ENCODE measurements around the gene MAP2K2. TPM values are rescaled to one million over a fixed set of nuclear protein-coding genes. Genes with fewer than 3 reads are reported as not detected.
"Not testable (repeated sequence)": the region's sequence is repeated elsewhere in the genome, so short reads cannot be mapped to it uniquely, and the experiment has no call there.

MAP2K2 gene
- total RNA-seq, result 106 and 159 TPM in 2 replicates

- peak; percentile 77 to 92 for DNase-seq (ENCODE audit: low read depth in 2 of 2)
These were observed at the start of gene MAP2K2 for GRCh38 chr19:4123615-4124568. MAP2K2 (minus strand) TSS chr19:4124122; CDS start chr19:4123875, 247 bp downstream.

- DNase-seq (ENCODE audit: low read depth in 2 of 2), result peak in 1 of 2 donors; percentile 50
These were observed 49.0 kb upstream of the MAP2K2 start for GRCh38 chr19:4172861-4173473.

GRCh38 chr19:4171676-4172075 lies 47.8 kb upstream of the MAP2K2 start:
- DNase-seq (ENCODE audit: low read depth in 2 of 2), result no peak

GRCh38 chr19:4164262-4164661 lies 40.3 kb upstream of the MAP2K2 start:
- no peak for DNase-seq (ENCODE audit: low read depth in 2 of 2)

- DNase-seq (ENCODE audit: low read depth in 2 of 2), result no peak
These were observed 37.6 kb upstream of the MAP2K2 start for GRCh38 chr19:4161415-4162077.

GRCh38 chr19:4157971-4158370 lies 34.0 kb upstream of the MAP2K2 start:
- DNase-seq (ENCODE audit: low read depth in 2 of 2), result not testable (repeated sequence)

- DNase-seq (ENCODE audit: low read depth in 2 of 2), result no peak
These were observed 33.2 kb upstream of the MAP2K2 start for GRCh38 chr19:4157164-4157563.

GRCh38 chr19:4154571-4155312 lies 30.8 kb upstream of the MAP2K2 start:
- no peak for DNase-seq (ENCODE audit: low read depth in 2 of 2)

- no peak for DNase-seq (ENCODE audit: low read depth in 2 of 2)
These were observed 28.5 kb upstream of the MAP2K2 start for GRCh38 chr19:4152241-4152998.

- no peak for DNase-seq (ENCODE audit: low read depth in 2 of 2)
These were observed 27.7 kb upstream of the MAP2K2 start for GRCh38 chr19:4151623-4152022.

- no peak for DNase-seq (ENCODE audit: low read depth in 2 of 2)
These were observed 25.8 kb upstream of the MAP2K2 start for GRCh38 chr19:4149518-4150288.

GRCh38 chr19:4144666-4145249 lies 20.8 kb upstream of the MAP2K2 start:
- DNase-seq (ENCODE audit: low read depth in 2 of 2), result no peak

- not testable (repeated sequence) for DNase-seq (ENCODE audit: low read depth in 2 of 2)
These were observed 19.0 kb upstream of the MAP2K2 start for GRCh38 chr19:4142916-4143315.

GRCh38 chr19:4140237-4140711 lies 16.4 kb upstream of the MAP2K2 start:
- DNase-seq (ENCODE audit: low read depth in 2 of 2), result peak; percentile 37 to 68

- peak in 1 of 2 donors; percentile 47 for DNase-seq (ENCODE audit: low read depth in 2 of 2)
These were observed 15.8 kb upstream of the MAP2K2 start for GRCh38 chr19:4139614-4140236.

GRCh38 chr19:4138445-4138844 lies 14.5 kb upstream of the MAP2K2 start:
- DNase-seq (ENCODE audit: low read depth in 2 of 2), result no peak

GRCh38 chr19:4136680-4137088 lies 12.8 kb upstream of the MAP2K2 start:
- DNase-seq (ENCODE audit: low read depth in 2 of 2), result no peak

- DNase-seq (ENCODE audit: low read depth in 2 of 2), result not testable (repeated sequence)
These were observed 11.5 kb upstream of the MAP2K2 start for GRCh38 chr19:4135386-4135785.

GRCh38 chr19:4134351-4134750 lies 10.4 kb upstream of the MAP2K2 start:
- DNase-seq (ENCODE audit: low read depth in 2 of 2), result no peak
